ENCODE measurements around the gene PRPF18.

PRPF18 gene

GRCh38 chr10:13671904-13672303, 85.1 kb downstream of the PRPF18 start:
- no peak for DNase-seq

- no peak for DNase-seq
Measured at GRCh38 chr10:13672548-13672947, 85.8 kb downstream of the PRPF18 start.

DNA sequence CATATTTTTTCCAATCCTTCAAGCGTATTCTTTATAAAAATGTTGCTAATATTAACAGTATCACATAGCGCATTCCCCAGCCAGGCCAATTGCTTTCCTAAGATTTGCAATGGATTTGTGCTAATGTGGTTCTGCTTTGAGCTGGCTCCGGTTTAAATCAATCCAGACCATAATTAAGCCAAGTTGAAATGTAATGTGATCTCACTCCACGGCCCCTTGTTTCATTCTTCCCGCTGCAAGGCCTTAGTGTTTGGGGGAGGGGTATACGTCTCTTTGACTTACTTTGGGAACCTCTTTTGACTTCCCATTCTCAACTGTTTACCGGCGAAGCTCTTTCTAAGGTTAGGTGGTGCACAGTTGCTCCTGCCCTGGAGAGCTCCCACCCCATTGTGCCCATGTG, 86.4 kb downstream of the PRPF18 start:
- no peak for DNase-seq

- no peak for DNase-seq
Measured at GRCh38 chr10:13674645-13675588, 88.2 kb downstream of the PRPF18 start.

DNA sequence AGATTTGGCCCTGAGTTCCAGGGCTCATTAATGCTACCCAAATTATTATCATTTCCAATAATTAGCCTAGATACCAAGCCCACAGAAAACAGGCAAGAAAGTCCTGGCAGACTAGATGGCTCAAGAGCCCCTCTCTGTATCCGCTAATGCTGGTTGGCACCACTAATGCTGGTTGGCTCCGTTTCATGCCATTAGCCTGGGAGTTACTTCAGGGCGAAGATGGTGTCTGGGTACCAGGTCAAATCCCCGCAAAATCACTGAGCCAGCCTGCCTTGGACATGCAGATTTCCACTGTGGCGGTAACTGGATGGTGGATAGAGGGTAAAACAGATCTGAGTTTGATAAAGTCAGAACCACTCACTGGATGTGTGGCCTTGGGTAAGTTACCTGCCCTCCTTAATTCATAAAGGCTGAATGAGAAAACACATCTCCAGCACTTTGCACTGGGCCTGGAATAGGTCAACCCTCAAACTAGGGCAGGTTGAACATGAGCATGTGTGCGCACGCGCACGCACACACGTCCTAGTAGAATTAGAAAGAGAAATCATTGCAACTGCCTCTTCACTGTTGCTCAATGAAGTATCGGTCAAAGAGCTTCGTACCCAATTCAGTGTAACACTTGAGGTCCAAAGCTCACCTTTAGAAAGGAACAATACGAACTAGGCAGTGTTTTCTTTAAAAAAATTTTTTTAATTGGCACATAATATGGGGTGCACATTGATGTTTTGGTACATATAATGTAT, 91.5 kb downstream of the PRPF18 start:
- DNase-seq = no peak
